ENCODE results near the gene UBE2F. TPM values are rescaled to one million over a fixed set of nuclear protein-coding genes. Genes with fewer than 3 reads are reported as not detected.

The UBE2F gene
- total and polyA plus RNA-seq, 9 of the 15 experiments (the other 6 are each of a cell fraction or from before 2014, with no cell fraction given): 18.1 to 88.1 (median 53.0) TPM

DNA sequence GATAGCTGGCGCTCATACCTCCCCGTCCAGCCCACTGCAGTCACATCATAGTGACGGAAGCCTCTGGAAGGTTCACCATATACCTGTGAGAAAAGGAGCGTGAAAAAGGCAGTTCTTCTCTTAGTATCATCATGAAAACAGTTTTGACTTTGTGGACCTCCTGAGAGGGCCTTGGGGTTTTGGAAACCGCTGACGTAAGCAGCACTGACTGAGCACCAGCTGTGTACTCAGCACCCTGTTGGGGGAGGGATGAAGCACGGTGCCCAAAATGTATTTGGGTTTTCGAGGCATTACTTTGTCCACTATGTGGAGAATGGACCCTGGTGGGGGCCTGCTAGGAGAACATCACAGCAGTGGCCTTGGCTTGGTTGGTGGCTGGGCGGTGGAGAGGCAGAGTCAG, 99.4 kb downstream of the UBE2F start:
- Histone ChIP-seq H3K27me3 (ENCODE audit: control insufficient read depth in 2 of 2, insufficient read depth in 2 of 2, low read length in 2 of 2) (no peaks in the 10 kb centered on the region), H3K9ac (ENCODE audit: insufficient read depth in 1 of 2, low read depth in 2 of 2, low read length in 2 of 2) (no peak overlapping the region), H4K20me1 (replicated peaks; ENCODE audit: control insufficient read depth, insufficient read depth, low read length) (no peaks in the 10 kb centered on the region), H3K9me3 (replicated peaks; ENCODE audit: control insufficient read depth, insufficient read depth, low read depth, low read length) (no peaks in the 10 kb centered on the region), H3K36me3 (ENCODE audit: control insufficient read depth, insufficient read depth, low read length) (peaks cover 68% of the 10 kb centered on the region), H3K4me2 (ENCODE audit: insufficient read depth, low read length) (no peak overlapping the region), H2AFZ (ENCODE audit: low read depth, low read length) (no peak overlapping the region), H3K4me3 (no peak overlapping the region), H3K4me1 (replicated peaks in 1 of 2; ENCODE audit: control insufficient read depth in 2 of 2, insufficient read depth in 2 of 2, low read length in 2 of 2) (peaks cover 3 to 4% of the 10 kb centered on the region in 2 experiments; a peak in 4 of 5 replicates), H3K9me1 (ENCODE audit: control insufficient read depth, insufficient read depth, low read length) (no peaks in the 10 kb centered on the region), H3K79me2 (ENCODE audit: control insufficient read depth, insufficient read depth, low read length) (peaks cover 29% of the 10 kb centered on the region), H3K27ac (ENCODE audit: extremely low read depth, low read depth, low read length) (no peak overlapping the region)
- ChIA-PET CTCF (ENCODE audit: low intra/inter-chr PET ratio) (no interaction called here), POLR2A (no interaction called here)
- in situ Hi-C loops (cut with MboI): no loop called here
- no peak for TF ChIP-seq ZC3H4 (CRISPR knock-in tag; IDR thresholded peaks at IDR 0.05; ENCODE audit: borderline replicate concordance)
- TF ChIP-seq SMAD3 (CRISPR knock-in tag; conservative IDR thresholded peaks at IDR 0.05): no peak
- TF ChIP-seq HNRNPK (IDR thresholded peaks at IDR 0.05; ENCODE audit: low read depth, low read length, poor library complexity, severe bottlenecking): no peak
- TF ChIP-seq ZNF512 (tag; IDR thresholded peaks at IDR 0.05): no peak
- TF ChIP-seq ZNF77 (CRISPR knock-in tag; IDR thresholded peaks at IDR 0.05): no peak
- no peak for TF ChIP-seq ADNP (tag; IDR thresholded peaks at IDR 0.05)
- TF ChIP-seq ZNF586 (CRISPR knock-in tag; conservative IDR thresholded peaks at IDR 0.05): no peak
- no peak for TF ChIP-seq ZNF280B (CRISPR knock-in tag; IDR thresholded peaks at IDR 0.05)
- no peak for TF ChIP-seq NFYB (IDR thresholded peaks at IDR 0.05; ENCODE audit: extremely low read depth, insufficient read length)
- TF ChIP-seq ELF4 (CRISPR knock-in tag; IDR thresholded peaks at IDR 0.05): no peak
- no peak for TF ChIP-seq HCFC1 (IDR thresholded peaks at IDR 0.05; ENCODE audit: low read depth, low read length)
- TF ChIP-seq FOS (IDR thresholded peaks at IDR 0.05; ENCODE audit: extremely low read depth, insufficient read length): no peak
- TF ChIP-seq KDM1A (IDR thresholded peaks at IDR 0.05): no peak
- no peak for TF ChIP-seq MECOM (CRISPR knock-in tag; IDR thresholded peaks at IDR 0.05)
- no peak for TF ChIP-seq GTF3C2 (IDR thresholded peaks at IDR 0.05; ENCODE audit: borderline replicate concordance, extremely low read depth, insufficient read length)
- TF ChIP-seq SPI1 (IDR thresholded peaks at IDR 0.05; ENCODE audit: borderline replicate concordance, low read depth, low read length): no peak
- TF ChIP-seq STAT5A (IDR thresholded peaks at IDR 0.05; ENCODE audit: borderline replicate concordance, low read length): no peak
- TF ChIP-seq ZNF311 (CRISPR knock-in tag; IDR thresholded peaks at IDR 0.05): no peak
- 77% methylated on average over 6 of the region's 9 CpGs for WGBS (ENCODE audit: insufficient coverage, low coverage, missing lambda C conversion rate)
- ATAC-seq (no peak), FAIRE-seq (no peak), DNase-seq (ENCODE audit: extremely low read depth in 1 of 4, low spot score in 3 of 4) (no peak)
- intact Hi-C loops (cut with micrococcal nuclease): no loop called here
- BruUV-seq (replicated peaks): no TSS peak

All from K562 (cell line).